ENCODE results near the gene ASIC2. TPM values are rescaled to one million over a fixed set of nuclear protein-coding genes. Genes with fewer than 3 reads are reported as not detected.

ASIC2 gene
- total and polyA plus RNA-seq, 12 donors = not detected

DNA sequence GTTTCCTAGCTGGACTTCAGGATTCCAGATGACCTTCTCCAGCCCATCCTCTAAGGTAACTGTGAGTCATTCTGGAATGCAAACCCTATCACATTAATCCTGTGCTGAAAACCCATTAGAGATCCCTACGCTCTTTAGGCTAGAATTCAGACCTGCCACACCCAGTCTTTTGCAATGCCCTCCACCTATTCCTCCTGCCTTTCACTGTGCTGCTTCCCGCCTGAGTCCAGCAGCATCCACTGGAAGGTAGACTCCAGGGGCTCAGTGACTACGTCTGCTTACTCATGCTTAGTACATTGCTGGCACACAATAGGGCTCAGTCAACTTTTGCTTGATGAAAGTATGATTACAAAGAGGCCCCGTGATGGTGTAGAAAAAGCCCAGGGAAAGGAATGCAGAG, 180.3 kb downstream of the ASIC2 start:
- intact Hi-C loops (cut with DNase I) = no loop called here
- no peaks in the 10 kb centered on the region for H3K36me3 ChIP-seq
- ATAC-seq (no peak), DNase-seq (no peak)
- H3K4me3 ChIP-seq = no peak overlapping the region
- TF ChIP-seq CTCF (IDR thresholded peaks at IDR 0.05) = no peak
- no peak overlapping the region for H3K27ac ChIP-seq
- H3K27me3 ChIP-seq = peaks cover 0 to 54% (median 22%) of the 10 kb centered on the region in 7 donors
- peaks cover 0 to 3% (median 0%) of the 10 kb centered on the region in 9 donors for H3K4me1 ChIP-seq
- no peaks in the 10 kb centered on the region for H3K9me3 ChIP-seq
- WGBS, 2 donors = 60 to 64% methylated on average over 4 of the region's 4 CpGs

DNA sequence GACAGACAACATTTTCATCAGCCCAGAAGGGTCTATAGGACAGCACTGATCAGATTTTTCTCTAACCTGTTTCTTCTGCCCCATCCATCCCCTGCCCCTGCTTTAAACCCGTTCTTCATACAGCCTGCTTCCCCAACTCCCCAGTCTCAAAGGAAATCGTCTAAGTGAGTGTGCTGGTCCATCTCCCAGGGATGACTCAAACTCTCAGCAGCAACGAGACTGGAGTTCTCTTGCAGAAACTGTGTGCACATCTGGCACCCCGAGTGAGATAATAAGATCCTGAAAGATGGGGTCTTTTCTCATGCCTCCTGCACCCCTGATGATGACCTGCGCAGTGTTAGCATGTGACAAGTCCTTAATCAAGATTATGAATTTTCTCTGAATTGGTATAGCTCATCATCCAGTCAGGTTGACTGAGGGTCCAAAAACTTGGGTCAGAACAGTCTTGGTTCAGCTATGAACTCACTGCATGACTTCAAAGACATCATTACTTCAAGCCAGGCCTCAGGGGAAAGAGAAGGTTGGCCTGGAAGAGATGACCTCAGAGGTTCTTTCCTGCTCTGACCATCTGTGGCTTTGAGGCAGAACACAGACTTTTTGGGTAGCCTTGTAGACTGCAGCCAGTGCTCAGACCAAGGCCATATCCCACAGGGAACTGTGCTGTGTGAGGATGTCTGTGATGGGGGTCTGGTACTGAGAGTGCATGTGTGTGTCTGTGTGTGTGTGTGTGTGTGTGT, 183.6 kb downstream of the ASIC2 start:
- H3K4me3 ChIP-seq = no peak overlapping the region
- H3K27ac ChIP-seq = no peak overlapping the region
- H3K4me1 ChIP-seq = peaks cover 0 to 3% (median 0%) of the 10 kb centered on the region in 9 donors
- DNase-seq (no peak), ATAC-seq (no peak)
- no peaks in the 10 kb centered on the region for H3K36me3 ChIP-seq
- no peak for TF ChIP-seq CTCF (IDR thresholded peaks at IDR 0.05)
- WGBS, 2 donors = 59 to 61% methylated on average over 5 of the region's 5 CpGs
- H3K27me3 ChIP-seq = peaks cover 0 to 53% (median 23%) of the 10 kb centered on the region in 7 donors
- peaks cover 0 to 4% (median 0%) of the 10 kb centered on the region in 11 donors for H3K9me3 ChIP-seq
- intact Hi-C loops (cut with DNase I) = no loop called here

DNA sequence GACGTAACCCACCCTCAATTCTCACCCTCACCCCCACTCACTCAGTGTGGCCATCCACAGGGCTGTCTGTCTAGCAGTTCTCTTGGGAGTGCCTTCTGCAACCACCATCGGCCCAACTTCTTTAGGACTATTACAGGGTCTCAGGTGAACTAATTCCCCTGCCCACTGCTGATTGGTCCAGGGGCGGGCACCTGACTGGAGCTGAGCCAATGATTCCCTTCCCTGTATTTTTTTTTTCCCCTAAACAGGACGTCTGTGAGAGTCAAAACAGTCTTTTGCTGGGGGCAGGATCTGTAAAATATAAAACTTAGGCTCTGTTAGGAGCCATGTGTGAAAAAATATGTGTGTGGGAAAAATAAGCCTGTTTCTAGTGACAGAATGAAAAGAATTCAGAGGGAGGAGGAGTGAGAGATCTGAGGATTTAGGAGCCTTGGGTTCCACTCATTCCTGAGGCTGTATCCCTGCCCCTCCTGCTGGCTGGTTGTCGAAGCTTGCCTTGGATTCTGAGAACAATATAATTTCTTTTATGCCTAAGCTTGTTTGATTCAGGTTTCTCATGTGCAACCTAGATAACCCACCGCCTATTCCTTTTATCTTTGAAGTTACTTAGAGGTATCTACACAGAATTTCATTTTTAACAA, 186.4 kb downstream of the ASIC2 start:
- ATAC-seq (no peak), DNase-seq (no peak)
- WGBS, 2 donors = 63 to 65% methylated on average over 6 of the region's 6 CpGs
- Histone ChIP-seq H3K27me3 (peaks cover 0 to 41% (median 21%) of the 10 kb centered on the region in 7 donors), H3K36me3 (no peaks in the 10 kb centered on the region), H3K9me3 (peaks cover 0 to 4% (median 0%) of the 10 kb centered on the region in 11 donors), H3K4me3 (no peak overlapping the region), H3K4me1 (no peaks in the 10 kb centered on the region), H3K27ac (no peak overlapping the region)
- TF ChIP-seq CTCF (IDR thresholded peaks at IDR 0.05) = no peak
- intact Hi-C loops (cut with DNase I) = no loop called here

DNA sequence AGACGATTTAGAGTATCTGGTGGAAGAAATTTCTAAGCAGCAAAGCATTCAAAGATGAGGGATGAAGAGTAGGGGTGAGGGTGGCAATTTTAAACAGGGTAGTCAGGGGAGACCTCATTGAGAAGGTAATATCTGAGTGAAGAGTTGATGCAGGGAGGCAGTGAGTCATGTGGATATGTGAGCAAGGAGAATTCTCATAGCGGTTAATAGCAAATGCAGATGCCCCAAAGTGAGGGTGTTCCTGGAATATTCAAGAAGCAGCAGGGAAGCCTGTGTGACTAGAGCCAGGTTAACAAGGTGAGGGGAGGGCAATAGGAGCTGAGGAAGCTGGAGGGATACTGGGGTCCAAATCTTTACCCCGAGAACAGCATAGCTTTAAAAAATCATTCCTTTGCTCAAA, 187.2 kb downstream of the ASIC2 start:
- DNase-seq = no peak
- intact Hi-C loops (cut with DNase I) = no loop called here
- WGBS, 2 donors = 59 to 88% methylated on average over 3 of the region's 3 CpGs

More for the DNA sequence above, 187.2 kb downstream of the ASIC2 start:
- peaks cover 0 to 4% (median 0%) of the 10 kb centered on the region in 11 donors for H3K9me3 ChIP-seq
- H3K27me3 ChIP-seq = peaks cover 0 to 36% (median 16%) of the 10 kb centered on the region in 7 donors
- H3K27ac ChIP-seq = no peak overlapping the region
- no peak overlapping the region for H3K4me3 ChIP-seq
- ATAC-seq = no peak
- TF ChIP-seq CTCF (IDR thresholded peaks at IDR 0.05) = no peak
- H3K36me3 ChIP-seq = no peaks in the 10 kb centered on the region
- H3K4me1 ChIP-seq = no peaks in the 10 kb centered on the region
